ENCODE results near the gene CAPN2.

Gene CAPN2

DNA sequence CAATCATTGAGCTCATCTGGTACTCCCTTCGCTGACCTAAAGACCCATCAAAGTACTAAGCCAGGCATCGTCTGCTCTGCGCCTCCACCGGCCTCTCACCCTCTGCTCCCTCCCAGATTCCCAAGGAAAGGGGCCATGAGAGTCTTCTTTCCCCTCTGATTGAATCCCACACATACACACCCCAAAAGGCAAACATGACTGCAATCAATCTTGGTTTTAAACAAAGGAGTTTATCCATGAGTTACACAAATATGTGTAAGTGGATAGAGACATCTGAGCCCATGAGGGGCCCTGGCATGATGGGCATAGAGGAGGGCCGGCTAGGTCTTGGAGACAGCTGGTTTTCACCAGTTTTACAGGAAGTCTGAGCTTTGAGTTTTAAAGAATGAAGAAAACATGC lies 50.9 kb downstream of the CAPN2 start:
- DNase-seq (ENCODE audit: low read depth in 1 of 2, low spot score in 1 of 2), result no peak
- Histone ChIP-seq H3K27ac (replicated peaks) (no peak overlapping the region), H3K27me3 (ENCODE audit: insufficient read depth, poor library complexity, severe bottlenecking) (no peaks in the 10 kb centered on the region), H3K4me3 (replicated peaks; ENCODE audit: insufficient read depth, low read length) (no peak overlapping the region)
- TF ChIP-seq, protein P1, sequence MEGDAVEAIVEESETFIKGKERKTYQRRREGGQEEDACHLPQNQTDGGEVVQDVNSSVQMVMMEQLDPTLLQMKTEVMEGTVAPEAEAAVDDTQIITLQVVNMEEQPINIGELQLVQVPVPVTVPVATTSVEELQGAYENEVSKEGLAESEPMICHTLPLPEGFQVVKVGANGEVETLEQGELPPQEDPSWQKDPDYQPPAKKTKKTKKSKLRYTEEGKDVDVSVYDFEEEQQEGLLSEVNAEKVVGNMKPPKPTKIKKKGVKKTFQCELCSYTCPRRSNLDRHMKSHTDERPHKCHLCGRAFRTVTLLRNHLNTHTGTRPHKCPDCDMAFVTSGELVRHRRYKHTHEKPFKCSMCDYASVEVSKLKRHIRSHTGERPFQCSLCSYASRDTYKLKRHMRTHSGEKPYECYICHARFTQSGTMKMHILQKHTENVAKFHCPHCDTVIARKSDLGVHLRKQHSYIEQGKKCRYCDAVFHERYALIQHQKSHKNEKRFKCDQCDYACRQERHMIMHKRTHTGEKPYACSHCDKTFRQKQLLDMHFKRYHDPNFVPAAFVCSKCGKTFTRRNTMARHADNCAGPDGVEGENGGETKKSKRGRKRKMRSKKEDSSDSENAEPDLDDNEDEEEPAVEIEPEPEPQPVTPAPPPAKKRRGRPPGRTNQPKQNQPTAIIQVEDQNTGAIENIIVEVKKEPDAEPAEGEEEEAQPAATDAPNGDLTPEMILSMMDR (IDR thresholded peaks at IDR 0.05; ENCODE audit: insufficient read depth, low read length), result no peak
- TF ChIP-seq SPI1 (IDR thresholded peaks at IDR 0.05; ENCODE audit: borderline replicate concordance, low read depth), result no peak
- no peak for TF ChIP-seq POLR2AphosphoS5 (IDR thresholded peaks at IDR 0.05; ENCODE audit: low read depth)
- TF ChIP-seq GABPA (IDR thresholded peaks at IDR 0.05; ENCODE audit: low read depth), result no peak
- TF ChIP-seq, protein P2, sequence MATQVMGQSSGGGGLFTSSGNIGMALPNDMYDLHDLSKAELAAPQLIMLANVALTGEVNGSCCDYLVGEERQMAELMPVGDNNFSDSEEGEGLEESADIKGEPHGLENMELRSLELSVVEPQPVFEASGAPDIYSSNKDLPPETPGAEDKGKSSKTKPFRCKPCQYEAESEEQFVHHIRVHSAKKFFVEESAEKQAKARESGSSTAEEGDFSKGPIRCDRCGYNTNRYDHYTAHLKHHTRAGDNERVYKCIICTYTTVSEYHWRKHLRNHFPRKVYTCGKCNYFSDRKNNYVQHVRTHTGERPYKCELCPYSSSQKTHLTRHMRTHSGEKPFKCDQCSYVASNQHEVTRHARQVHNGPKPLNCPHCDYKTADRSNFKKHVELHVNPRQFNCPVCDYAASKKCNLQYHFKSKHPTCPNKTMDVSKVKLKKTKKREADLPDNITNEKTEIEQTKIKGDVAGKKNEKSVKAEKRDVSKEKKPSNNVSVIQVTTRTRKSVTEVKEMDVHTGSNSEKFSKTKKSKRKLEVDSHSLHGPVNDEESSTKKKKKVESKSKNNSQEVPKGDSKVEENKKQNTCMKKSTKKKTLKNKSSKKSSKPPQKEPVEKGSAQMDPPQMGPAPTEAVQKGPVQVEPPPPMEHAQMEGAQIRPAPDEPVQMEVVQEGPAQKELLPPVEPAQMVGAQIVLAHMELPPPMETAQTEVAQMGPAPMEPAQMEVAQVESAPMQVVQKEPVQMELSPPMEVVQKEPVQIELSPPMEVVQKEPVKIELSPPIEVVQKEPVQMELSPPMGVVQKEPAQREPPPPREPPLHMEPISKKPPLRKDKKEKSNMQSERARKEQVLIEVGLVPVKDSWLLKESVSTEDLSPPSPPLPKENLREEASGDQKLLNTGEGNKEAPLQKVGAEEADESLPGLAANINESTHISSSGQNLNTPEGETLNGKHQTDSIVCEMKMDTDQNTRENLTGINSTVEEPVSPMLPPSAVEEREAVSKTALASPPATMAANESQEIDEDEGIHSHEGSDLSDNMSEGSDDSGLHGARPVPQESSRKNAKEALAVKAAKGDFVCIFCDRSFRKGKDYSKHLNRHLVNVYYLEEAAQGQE (IDR thresholded peaks at IDR 0.05; ENCODE audit: insufficient replicate concordance, low read depth), result no peak

DNA sequence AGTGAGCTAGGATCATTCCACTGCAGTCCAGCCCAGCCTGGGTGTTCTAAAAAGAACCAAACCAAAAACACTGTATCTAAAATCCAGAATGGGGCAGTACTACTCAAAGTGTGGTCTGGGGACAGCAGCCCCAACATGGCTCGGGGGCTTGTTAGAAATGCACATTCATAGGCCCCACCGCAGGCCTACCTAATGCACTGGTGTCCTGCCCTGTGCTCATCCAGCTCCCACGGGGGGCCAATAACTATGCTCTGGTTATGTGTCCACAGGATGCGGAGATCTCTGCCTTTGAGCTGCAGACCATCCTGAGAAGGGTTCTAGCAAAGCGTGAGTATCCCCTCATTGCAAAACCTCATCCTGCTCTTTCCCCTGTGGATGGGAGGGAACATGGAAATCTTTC lies 51.5 kb downstream of the CAPN2 start:
- no peak for DNase-seq (ENCODE audit: low read depth in 1 of 2, low spot score in 1 of 2)
- TF ChIP-seq POLR2AphosphoS5 (IDR thresholded peaks at IDR 0.05; ENCODE audit: low read depth) (no peak), GABPA (IDR thresholded peaks at IDR 0.05; ENCODE audit: low read depth) (no peak), SPI1 (IDR thresholded peaks at IDR 0.05; ENCODE audit: borderline replicate concordance, low read depth) (no peak)
- TF ChIP-seq, protein P2 (IDR thresholded peaks at IDR 0.05; ENCODE audit: insufficient replicate concordance, low read depth), result no peak
- TF ChIP-seq, protein P1 (IDR thresholded peaks at IDR 0.05; ENCODE audit: insufficient read depth, low read length), result no peak
- Histone ChIP-seq H3K27me3 (ENCODE audit: insufficient read depth, poor library complexity, severe bottlenecking) (no peaks in the 10 kb centered on the region), H3K4me3 (replicated peaks; ENCODE audit: insufficient read depth, low read length) (no peak overlapping the region), H3K27ac (replicated peaks) (no peak overlapping the region)

DNA sequence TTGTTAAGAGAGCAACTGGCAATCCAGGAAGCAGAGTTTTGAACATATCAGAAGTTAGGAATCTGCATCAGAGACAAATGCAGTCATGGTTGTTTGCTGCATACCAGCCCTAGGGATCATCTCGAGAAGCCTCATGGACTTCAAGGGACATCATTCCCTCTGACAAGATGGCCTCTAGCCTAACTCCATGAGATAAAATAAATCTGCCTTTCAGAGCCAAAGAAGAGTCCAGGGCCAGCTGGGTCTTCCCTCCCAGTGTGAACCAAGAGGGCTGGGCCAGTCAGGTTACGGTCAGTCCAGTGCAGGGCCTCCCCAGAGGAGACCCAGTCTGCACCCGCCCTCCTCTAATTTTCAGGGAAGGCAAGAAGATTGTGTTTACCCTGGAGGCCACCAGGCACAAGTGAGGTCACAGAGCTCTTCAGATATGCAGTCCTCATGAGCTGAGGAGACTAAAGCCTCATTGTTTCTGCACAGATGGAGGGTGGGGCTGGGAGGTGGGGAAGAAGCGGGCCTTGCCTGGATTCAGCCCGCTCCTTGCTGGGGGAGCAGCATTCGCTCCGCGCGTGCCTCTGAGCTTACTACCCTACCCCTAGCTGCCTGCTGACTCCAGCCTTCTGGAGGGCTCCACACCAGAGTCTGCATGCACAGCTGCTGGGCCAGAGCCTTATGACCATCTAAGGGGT lies 52.8 kb downstream of the CAPN2 start:
- DNase-seq (ENCODE audit: low read depth in 1 of 2, low spot score in 1 of 2), result no peak
- TF ChIP-seq GABPA (IDR thresholded peaks at IDR 0.05; ENCODE audit: low read depth), result no peak
- TF ChIP-seq SPI1 (IDR thresholded peaks at IDR 0.05; ENCODE audit: borderline replicate concordance, low read depth), result no peak
- TF ChIP-seq, protein P1 (IDR thresholded peaks at IDR 0.05; ENCODE audit: insufficient read depth, low read length), result no peak
- no peak overlapping the region for H3K27ac ChIP-seq (replicated peaks)
- H3K4me3 ChIP-seq (replicated peaks; ENCODE audit: insufficient read depth, low read length), result no peak overlapping the region
- H3K27me3 ChIP-seq (ENCODE audit: insufficient read depth, poor library complexity, severe bottlenecking), result no peaks in the 10 kb centered on the region
